HepG2 (cell line): Measurements from ENCODE around the gene SLBP. TPM values are rescaled to one million over a fixed set of nuclear protein-coding genes. Genes with fewer than 3 reads are reported as not detected.
A peak's percentile ranks its signal among the peaks of the same experiment; 100 is the strongest.

ENCODE experiments used
- AHR ChIP-seq: IDR thresholded peaks from 2 replicates; pipeline ENCODE4 v1.6.1; 2018; ENCODE audit warnings: missing genetic modification reagents, missing compliant biosample characterization
- CEBPG ChIP-seq: IDR thresholded peaks from 2 replicates; pipeline ENCODE4 v1.6.1; 2016
- DPF2 ChIP-seq: sonication (generic); formaldehyde crosslinking; IDR thresholded peaks from 2 replicates; pipeline ENCODE4 v1.4.0; 2020; ENCODE audit warnings: mild to moderate bottlenecking, low read depth, missing genetic modification reagents, borderline replicate concordance
- HNF4A ChIP-seq: sonication (generic); formaldehyde crosslinking; IDR thresholded peaks from 2 replicates; pipeline ENCODE4 v1.4.0; 2020; ENCODE audit warnings: missing genetic modification reagents
- HNF4G ChIP-seq, 2 experiments: sonication (generic) in 1 of 2; formaldehyde crosslinking in 1 of 2; IDR thresholded peaks; 2 replicates each; pipeline versions ENCODE4 v1.4.0 to v1.6.1; 2011 to 2020; ENCODE audit warnings: borderline replicate concordance in 2 of 2, low read depth in 2 of 2, mild to moderate bottlenecking in 2 of 2, low read length in 1 of 2, missing genetic modification reagents in 1 of 2, moderate library complexity in 1 of 2
- HNRNPK ChIP-seq: fragments of 200-400 bp; formaldehyde crosslinking; IDR thresholded peaks from 2 replicates; pipeline ENCODE4 v1.6.1; 2018; ENCODE audit warnings: low read length, low read depth, moderate library complexity, mild to moderate bottlenecking; ENCODE audit not compliant: poor library complexity, severe bottlenecking
- HNRNPLL ChIP-seq: fragments of 200-400 bp; formaldehyde crosslinking; IDR thresholded peaks from 2 replicates; pipeline ENCODE4 v1.6.1; 2017; ENCODE audit warnings: mild to moderate bottlenecking, low read depth, low read length; ENCODE audit not compliant: poor library complexity, severe bottlenecking
- HOXD1 ChIP-seq: sonication (generic); formaldehyde crosslinking; IDR thresholded peaks from 2 replicates; pipeline ENCODE4 v1.5.0; 2020; ENCODE audit warnings: missing genetic modification reagents
- MATR3 ChIP-seq: sonication (generic); formaldehyde crosslinking; IDR thresholded peaks from 2 replicates; pipeline ENCODE4 v1.4.0; 2020; ENCODE audit warnings: missing genetic modification reagents
- MIER2 ChIP-seq: IDR thresholded peaks from 2 replicates; pipeline ENCODE4 v1.6.1; 2016; ENCODE audit warnings: missing biosample characterization, missing genetic modification reagents
- MTF1 ChIP-seq: sonication (generic); formaldehyde crosslinking; IDR thresholded peaks from 2 replicates; pipeline ENCODE4 v1.5.0; 2020; ENCODE audit warnings: missing genetic modification reagents
- NAIF1 ChIP-seq: sonication (generic); formaldehyde crosslinking; IDR thresholded peaks from 2 replicates; pipeline ENCODE4 v1.5.0; 2020; ENCODE audit warnings: mild to moderate bottlenecking, missing genetic modification reagents, borderline replicate concordance
- NFE2 ChIP-seq: sonication (generic); formaldehyde crosslinking; IDR thresholded peaks from 2 replicates; pipeline ENCODE4 v1.4.0; 2020; ENCODE audit warnings: missing genetic modification reagents
- SALL1 ChIP-seq: sonication (generic); formaldehyde crosslinking; IDR thresholded peaks from 2 replicates; pipeline ENCODE4 v1.8.0; 2022; ENCODE audit warnings: mild to moderate bottlenecking, missing genetic modification reagents
- ZC3H13 ChIP-seq: sonication (generic); formaldehyde crosslinking; IDR thresholded peaks from 2 replicates; pipeline ENCODE4 v1.8.1; 2023; ENCODE audit warnings: mild to moderate bottlenecking, missing genetic modification reagents, moderate library complexity
- ZNF10 ChIP-seq: sonication (generic); formaldehyde crosslinking; IDR thresholded peaks from 2 replicates; pipeline ENCODE4 v1.4.0; 2020; ENCODE audit warnings: mild to moderate bottlenecking, low read depth, missing genetic modification reagents, borderline replicate concordance
- ZNF207 ChIP-seq: fragments of 450-650 bp; IDR thresholded peaks from 2 replicates; pipeline ENCODE4 v1.6.1; 2016; ENCODE audit warnings: antibody characterized with exemption, borderline replicate concordance
- ZNF260 ChIP-seq: sonication (generic); formaldehyde crosslinking; IDR thresholded peaks from 2 replicates; pipeline ENCODE4 v1.4.0; 2020; ENCODE audit warnings: missing genetic modification reagents, low read depth, mild to moderate bottlenecking, borderline replicate concordance
- ZNF737 ChIP-seq: sonication (generic); formaldehyde crosslinking; IDR thresholded peaks from 2 replicates; pipeline ENCODE4 v1.5.0; 2020; ENCODE audit warnings: missing genetic modification reagents, mild to moderate bottlenecking, borderline replicate concordance
- ZSCAN12 ChIP-seq: sonication (generic); formaldehyde crosslinking; IDR thresholded peaks from 2 replicates; pipeline ENCODE4 v1.9.0; 2021; ENCODE audit warnings: mild to moderate bottlenecking, missing genetic modification reagents
- polyA plus RNA-seq, 8 experiments: library from polyadenylated mRNA; depleted of rRNA in 3 of 8; stranded (reverse) in 7 of 8; unstranded in 1 of 8; fragments of >200 nt; fragmentation: Illumina TruSeq in 4 of 8; extraction: Trizol in 4 of 8; gene quantifications; 2 replicates each; pipeline versions ENCODE4 v1.2.1 to v1.2.3, GENCODE V29; 2011 to 2016; ENCODE audit warnings: low read depth in 4 of 8, missing spikeins in 1 of 8, mixed read lengths in 1 of 8; ENCODE audit not compliant: insufficient read depth in 1 of 8
- total RNA-seq, 5 experiments: library from RNA; depleted of rRNA; stranded (reverse); fragments of >200 nt; fragmentation: Illumina TruSeq; extraction: Trizol; gene quantifications; 2 replicates each; pipeline ENCODE4 v1.2.3, GENCODE V29; 2016; ENCODE audit warnings: low read depth in 1 of 5
- TF ChIP-seq, protein P1 (sequence below): sonication (generic); formaldehyde crosslinking; IDR thresholded peaks from 2 replicates; pipeline ENCODE4 v1.9.0; 2022; ENCODE audit warnings: missing genetic modification reagents, mild to moderate bottlenecking, borderline replicate concordance
- TF ChIP-seq, protein P2 (sequence below), 2 experiments: sonication (generic) in 1 of 2; formaldehyde crosslinking in 1 of 2; IDR thresholded peaks; 2 replicates each; pipeline versions ENCODE4 v1.4.0 to v1.6.1; 2018 to 2020; ENCODE audit warnings: missing genetic modification reagents in 2 of 2, borderline replicate concordance in 1 of 2, low read depth in 1 of 2, mild to moderate bottlenecking in 1 of 2, missing biosample characterization in 1 of 2
- TF ChIP-seq, protein P3 (sequence below): sonication (generic); formaldehyde crosslinking; IDR thresholded peaks from 2 replicates; pipeline ENCODE4 v1.4.0; 2020; ENCODE audit warnings: missing genetic modification reagents

SLBP gene
- total and polyA plus RNA-seq, 2 of the 13 experiments (the other 11 are each of a cell fraction or from before 2014, with no cell fraction given), result 43.9 to 104 TPM

DNA sequence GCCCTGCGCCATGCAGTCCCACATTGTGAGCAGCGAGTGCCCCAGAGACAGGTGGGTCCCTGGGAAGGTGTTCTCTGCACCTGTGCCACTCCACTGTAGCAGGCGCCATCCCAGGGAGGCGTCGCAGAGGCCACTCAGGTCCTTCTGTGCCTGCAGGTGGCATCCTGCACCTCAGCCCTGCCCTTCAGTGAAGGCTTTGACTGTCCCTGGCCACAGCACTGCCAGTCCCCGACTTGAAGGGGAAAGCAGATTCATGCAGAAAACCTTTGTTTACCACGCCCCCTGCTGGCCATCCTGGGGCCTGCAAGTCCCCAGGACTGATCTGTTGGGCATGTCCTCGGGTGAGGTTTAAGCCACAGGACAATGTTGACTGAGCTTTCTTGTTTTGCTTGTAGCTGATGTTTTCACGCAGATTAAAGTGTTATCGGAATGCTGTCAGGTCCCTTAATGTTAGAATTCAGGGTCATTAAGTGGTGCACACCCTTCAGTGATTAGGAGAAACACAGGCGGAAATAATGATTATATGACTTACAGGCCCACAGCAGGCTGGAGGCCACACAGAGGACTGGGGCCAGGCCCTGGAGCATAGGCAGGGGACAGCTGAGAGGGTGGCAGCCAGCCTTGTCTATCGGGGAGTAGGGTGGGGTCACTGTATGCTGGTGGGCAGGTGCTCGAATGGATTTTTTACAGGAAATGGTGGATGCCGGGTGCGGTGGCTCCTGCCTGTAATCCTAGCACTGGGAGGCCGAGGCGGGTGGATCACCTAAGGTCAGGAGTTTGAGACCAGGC is 14.2 kb upstream of the SLBP start (continued):
- TF ChIP-seq AHR (CRISPR knock-in tag), result 0 out of 2 replicates have a peak, but pooled peaks have one; percentile 26
- no peak for TF ChIP-seq HNF4G (IDR thresholded peaks at IDR 0.05; ENCODE audit: borderline replicate concordance, low read depth, low read length)
- TF ChIP-seq HNF4G (CRISPR knock-in tag; IDR thresholded peaks at IDR 0.05; ENCODE audit: borderline replicate concordance, low read depth), result 0 out of 2 replicates have a peak, but pooled peaks have one; percentile 31
- no peak for TF ChIP-seq NFE2 (CRISPR knock-in tag)
- TF ChIP-seq, protein P1, sequence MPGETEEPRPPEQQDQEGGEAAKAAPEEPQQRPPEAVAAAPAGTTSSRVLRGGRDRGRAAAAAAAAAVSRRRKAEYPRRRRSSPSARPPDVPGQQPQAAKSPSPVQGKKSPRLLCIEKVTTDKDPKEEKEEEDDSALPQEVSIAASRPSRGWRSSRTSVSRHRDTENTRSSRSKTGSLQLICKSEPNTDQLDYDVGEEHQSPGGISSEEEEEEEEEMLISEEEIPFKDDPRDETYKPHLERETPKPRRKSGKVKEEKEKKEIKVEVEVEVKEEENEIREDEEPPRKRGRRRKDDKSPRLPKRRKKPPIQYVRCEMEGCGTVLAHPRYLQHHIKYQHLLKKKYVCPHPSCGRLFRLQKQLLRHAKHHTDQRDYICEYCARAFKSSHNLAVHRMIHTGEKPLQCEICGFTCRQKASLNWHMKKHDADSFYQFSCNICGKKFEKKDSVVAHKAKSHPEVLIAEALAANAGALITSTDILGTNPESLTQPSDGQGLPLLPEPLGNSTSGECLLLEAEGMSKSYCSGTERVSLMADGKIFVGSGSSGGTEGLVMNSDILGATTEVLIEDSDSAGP, result peak; percentile 37; the same call in 1 of the 2 replicates
- TF ChIP-seq ZSCAN12 (CRISPR knock-in tag), result no peak
- TF ChIP-seq, protein P2, sequence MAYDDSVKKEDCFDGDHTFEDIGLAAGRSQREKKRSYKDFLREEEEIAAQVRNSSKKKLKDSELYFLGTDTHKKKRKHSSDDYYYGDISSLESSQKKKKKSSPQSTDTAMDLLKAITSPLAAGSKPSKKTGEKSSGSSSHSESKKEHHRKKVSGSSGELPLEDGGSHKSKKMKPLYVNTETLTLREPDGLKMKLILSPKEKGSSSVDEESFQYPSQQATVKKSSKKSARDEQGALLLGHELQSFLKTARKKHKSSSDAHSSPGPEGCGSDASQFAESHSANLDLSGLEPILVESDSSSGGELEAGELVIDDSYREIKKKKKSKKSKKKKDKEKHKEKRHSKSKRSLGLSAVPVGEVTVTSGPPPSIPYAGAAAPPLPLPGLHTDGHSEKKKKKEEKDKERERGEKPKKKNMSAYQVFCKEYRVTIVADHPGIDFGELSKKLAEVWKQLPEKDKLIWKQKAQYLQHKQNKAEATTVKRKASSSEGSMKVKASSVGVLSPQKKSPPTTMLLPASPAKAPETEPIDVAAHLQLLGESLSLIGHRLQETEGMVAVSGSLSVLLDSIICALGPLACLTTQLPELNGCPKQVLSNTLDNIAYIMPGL (CRISPR knock-in tag; IDR thresholded peaks at IDR 0.05; ENCODE audit: borderline replicate concordance in 1 of 2, low read depth in 1 of 2), result peak; percentile 30 to 68; a peak in 2 of 4 replicates
- TF ChIP-seq ZNF207, result no peak
- TF ChIP-seq HNF4A (CRISPR knock-in tag), result no peak
- TF ChIP-seq MIER2 (CRISPR knock-in tag), result no peak
- no peak for TF ChIP-seq ZNF10 (CRISPR knock-in tag)
- TF ChIP-seq HNRNPLL, result no peak
- no peak for TF ChIP-seq DPF2 (CRISPR knock-in tag)
- no peak for TF ChIP-seq CEBPG (CRISPR knock-in tag)
- TF ChIP-seq MTF1 (CRISPR knock-in tag), result no peak
- TF ChIP-seq ZC3H13, result no peak
- TF ChIP-seq ZNF737 (CRISPR knock-in tag), result no peak
- no peak for TF ChIP-seq HNRNPK
- TF ChIP-seq MATR3 (CRISPR knock-in tag), result no peak
- TF ChIP-seq SALL1 (CRISPR knock-in tag), result peak; percentile 43; the same call in 1 of the 2 replicates
- 0 out of 2 replicates have a peak, but pooled peaks have one; percentile 39 for TF ChIP-seq ZNF260 (CRISPR knock-in tag)
- no peak for TF ChIP-seq HOXD1 (CRISPR knock-in tag)
- TF ChIP-seq, protein P3, sequence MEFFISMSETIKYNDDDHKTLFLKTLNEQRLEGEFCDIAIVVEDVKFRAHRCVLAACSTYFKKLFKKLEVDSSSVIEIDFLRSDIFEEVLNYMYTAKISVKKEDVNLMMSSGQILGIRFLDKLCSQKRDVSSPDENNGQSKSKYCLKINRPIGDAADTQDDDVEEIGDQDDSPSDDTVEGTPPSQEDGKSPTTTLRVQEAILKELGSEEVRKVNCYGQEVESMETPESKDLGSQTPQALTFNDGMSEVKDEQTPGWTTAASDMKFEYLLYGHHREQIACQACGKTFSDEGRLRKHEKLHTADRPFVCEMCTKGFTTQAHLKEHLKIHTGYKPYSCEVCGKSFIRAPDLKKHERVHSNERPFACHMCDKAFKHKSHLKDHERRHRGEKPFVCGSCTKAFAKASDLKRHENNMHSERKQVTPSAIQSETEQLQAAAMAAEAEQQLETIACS (CRISPR knock-in tag), result no peak
- TF ChIP-seq NAIF1 (CRISPR knock-in tag), result no peak
